SK-N-SH (cell line): ENCODE measurements around the gene SLCO1A2. TPM values are rescaled to one million over a fixed set of nuclear protein-coding genes. Genes with fewer than 3 reads are reported as not detected.

Source experiments
- CTCF ChIA-PET: fragments of 300-600, 350-600 bp; formaldehyde crosslinking; extraction: SDS; loops from one replicate; lab custom pipeline; 2021; lab: Yijun Ruan, JAX
- POLR2A ChIA-PET: fragments of 350-600 bp; sonication (Branson Sonifier 250); formaldehyde crosslinking; extraction: SDS; loops from one replicate; lab custom pipeline; 2020; ENCODE audit warnings: antibody characterized with exemption, inconsistent platforms; lab: Yijun Ruan, JAX
- DNase-seq: peaks from one replicate; pipeline ENCODE4 v3.0.0; 2012
- H2AFZ ChIP-seq: fragments of 200-600 bp; sonication (generic); 2 replicates; pipeline ENCODE4 v1.8.1; 2016; ENCODE audit warnings: antibody characterized with exemption, mild to moderate bottlenecking, low read depth
- H3F3A ChIP-seq: fragments of 200-600 bp; sonication (generic); replicated peaks from 2 replicates; pipeline ENCODE3; 2016; ENCODE audit warnings: antibody characterized with exemption, mild to moderate bottlenecking; ENCODE audit not compliant: insufficient read depth
- H3K27ac ChIP-seq, 2 experiments: fragments of 200-500 bp in 1 of 2; fragments of 200-600 bp in 1 of 2; sonication (Bioruptor generic) in 1 of 2; sonication (generic), shearing (Covaris generic) in 1 of 2; 2 replicates each; pipeline versions ENCODE4 v1.5.1 to v1.6.1; 2014 to 2016; ENCODE audit warnings: low read depth in 2 of 2, inconsistent platforms in 1 of 2, low read length in 1 of 2, mild to moderate bottlenecking in 1 of 2, mixed read lengths in 1 of 2
- H3K27me3 ChIP-seq: fragments of 200-600 bp; sonication (generic), shearing (Covaris generic); 2 replicates; pipeline ENCODE4 v1.6.1; 2016; ENCODE audit warnings: mixed run types; ENCODE audit not compliant: insufficient read depth
- H3K36me3 ChIP-seq, 2 experiments: fragments of 200-500 bp in 1 of 2; fragments of 200-600 bp in 1 of 2; sonication (Bioruptor generic) in 1 of 2; sonication (generic) in 1 of 2; replicated peaks in 1 of 2; 2 replicates each; pipeline versions ENCODE3 to v1.5.1; 2014 to 2016; ENCODE audit warnings: low read length in 1 of 2, mild to moderate bottlenecking in 1 of 2; ENCODE audit not compliant: insufficient read depth in 2 of 2, control insufficient read depth in 1 of 2
- H3K4me1 ChIP-seq, 2 experiments: fragments of 200-500 bp in 1 of 2; fragments of 200-600 bp in 1 of 2; sonication (Bioruptor generic) in 1 of 2; sonication (generic), shearing (Covaris generic) in 1 of 2; 2 replicates each; pipeline versions ENCODE4 v1.5.1 to v1.6.1; 2014 to 2016; ENCODE audit warnings: low read depth in 1 of 2, low read length in 1 of 2, mixed run types in 1 of 2; ENCODE audit not compliant: insufficient read depth in 2 of 2, control insufficient read depth in 1 of 2
- H3K4me2 ChIP-seq: fragments of 200-600 bp; sonication (generic), shearing (Covaris generic); 2 replicates; pipeline ENCODE4 v1.6.1; 2017; ENCODE audit warnings: mixed run types
- H3K4me3 ChIP-seq, 2 experiments: fragments of 200-500 bp in 1 of 2; fragments of 200-600 bp in 1 of 2; sonication (Bioruptor generic) in 1 of 2; sonication (generic), shearing (Covaris generic) in 1 of 2; 2 replicates each; pipeline versions ENCODE4 v1.5.1 to v1.8.1; 2014 to 2016; ENCODE audit warnings: low read depth in 2 of 2, inconsistent platforms in 1 of 2, low read length in 1 of 2, mild to moderate bottlenecking in 1 of 2, mixed read lengths in 1 of 2, moderate library complexity in 1 of 2
- H3K79me2 ChIP-seq: fragments of 200-600 bp; sonication (generic); 2 replicates; pipeline ENCODE4 v1.8.1; 2017; ENCODE audit warnings: mild to moderate bottlenecking; ENCODE audit not compliant: insufficient read depth
- H3K9ac ChIP-seq: fragments of 200-600 bp; sonication (generic); 2 replicates; pipeline ENCODE4 v1.6.1; 2017; ENCODE audit warnings: mixed run types
- H3K9me2 ChIP-seq: fragments of 200-600 bp; sonication (generic); 2 replicates; pipeline ENCODE4 v1.6.1; 2017; ENCODE audit warnings: mixed run types
- H3K9me3 ChIP-seq: fragments of 200-600 bp; sonication (generic); 2 replicates; pipeline ENCODE4 v1.6.1; 2017; ENCODE audit warnings: mixed run types, mild to moderate bottlenecking, moderate library complexity
- H4K20me1 ChIP-seq: fragments of 200-600 bp; sonication (generic); 2 replicates; pipeline ENCODE4 v1.6.1; 2017; ENCODE audit warnings: mild to moderate bottlenecking, mixed run types; ENCODE audit not compliant: insufficient read depth
- EP300 ChIP-seq, 2 experiments: IDR thresholded peaks; 2 replicates each; pipeline versions ENCODE4 v1.4.0 to v1.6.1; 2012; ENCODE audit warnings: borderline replicate concordance in 1 of 2, low read depth in 1 of 2, low read length in 1 of 2
- FOSL2 ChIP-seq: IDR thresholded peaks from 2 replicates; pipeline ENCODE4 v1.4.0; 2012; ENCODE audit warnings: low read depth, mild to moderate bottlenecking, moderate library complexity, borderline replicate concordance
- MEF2A ChIP-seq: IDR thresholded peaks from 2 replicates; pipeline ENCODE4 v1.4.0; 2012; ENCODE audit warnings: low read depth, borderline replicate concordance
- NFIC ChIP-seq: IDR thresholded peaks from 2 replicates; pipeline ENCODE4 v1.4.0; 2012; ENCODE audit warnings: borderline replicate concordance
- RCOR1 ChIP-seq: fragments of 150-350 bp; IDR thresholded peaks from 2 replicates; pipeline ENCODE4 v1.6.1; 2017; ENCODE audit warnings: antibody characterized with exemption, low read length
- RFX5 ChIP-seq: IDR thresholded peaks from 2 replicates; pipeline ENCODE4 v1.6.1; 2012; ENCODE audit warnings: mild to moderate bottlenecking, improper control_type of control experiment, low read length
- RXRA ChIP-seq: IDR thresholded peaks from 2 replicates; pipeline ENCODE4 v1.4.0; 2012; ENCODE audit warnings: low read depth, mild to moderate bottlenecking, borderline replicate concordance
- SIN3A ChIP-seq: IDR thresholded peaks from 2 replicates; pipeline ENCODE4 v1.6.1; 2012; ENCODE audit warnings: low read depth, mild to moderate bottlenecking, low read length, moderate library complexity, borderline replicate concordance
- SMC3 ChIP-seq: IDR thresholded peaks from 2 replicates; pipeline ENCODE4 v1.6.1; 2012; ENCODE audit warnings: low read depth, low read length, improper control_type of control experiment
- TAF1 ChIP-seq: IDR thresholded peaks from 2 replicates; pipeline ENCODE4 v1.6.1; 2012; ENCODE audit warnings: low read depth, mild to moderate bottlenecking, low read length, moderate library complexity, borderline replicate concordance
- TCF12 ChIP-seq: IDR thresholded peaks from 2 replicates; pipeline ENCODE4 v1.4.0; 2012
- TEAD4 ChIP-seq: IDR thresholded peaks from 2 replicates; pipeline ENCODE4 v1.4.0; 2012; ENCODE audit warnings: mild to moderate bottlenecking, borderline replicate concordance; ENCODE audit not compliant: insufficient read depth
- YY1 ChIP-seq: IDR thresholded peaks from 2 replicates; pipeline ENCODE4 v1.4.0; 2012; ENCODE audit warnings: low read depth, mild to moderate bottlenecking
- WGBS: methylation state at CpG from one replicate; pipeline ENCODE4 v1.1.6; 2017; ENCODE audit warnings: low lambda C conversion rate; 5-methylcytosine and 5-hydroxymethylcytosine counted together
- polyA plus RNA-seq, 3 experiments: library from polyadenylated mRNA; depleted of rRNA; stranded (reverse); fragments of >200 nt; gene quantifications; 2 replicates each; pipeline ENCODE4 v1.2.3, GENCODE V29; 2012
- TF ChIP-seq, protein P1 (sequence below): IDR thresholded peaks from 2 replicates; pipeline ENCODE4 v1.4.0; 2012; ENCODE audit warnings: low read depth
- TF ChIP-seq, protein P2 (sequence below): IDR thresholded peaks from 2 replicates; pipeline ENCODE4; 2012
- TF ChIP-seq, protein P3 (sequence below): fragments of 150-350 bp; IDR thresholded peaks from 2 replicates; pipeline ENCODE4 v1.6.1; 2016; ENCODE audit warnings: mild to moderate bottlenecking, low read depth, low read length
- TF ChIP-seq, protein P4 (sequence below): IDR thresholded peaks from 2 replicates; pipeline ENCODE4 v1.4.0; 2012; ENCODE audit warnings: low read depth, borderline replicate concordance
- TF ChIP-seq, protein P5 (sequence below): IDR thresholded peaks from 2 replicates; pipeline ENCODE4 v1.6.1; 2012; ENCODE audit warnings: mild to moderate bottlenecking, low read depth, low read length, moderate library complexity
- TF ChIP-seq, protein P6 (sequence below): fragments of 200-600 bp; sonication (generic); IDR thresholded peaks from 2 replicates; pipeline ENCODE4 v1.6.1; 2017; ENCODE audit warnings: antibody characterized with exemption, mild to moderate bottlenecking, moderate library complexity

Gene SLCO1A2
- polyA plus RNA-seq, 1 of the 3 experiments (the other 2 are of a cell fraction): under 0.01 TPM

DNA sequence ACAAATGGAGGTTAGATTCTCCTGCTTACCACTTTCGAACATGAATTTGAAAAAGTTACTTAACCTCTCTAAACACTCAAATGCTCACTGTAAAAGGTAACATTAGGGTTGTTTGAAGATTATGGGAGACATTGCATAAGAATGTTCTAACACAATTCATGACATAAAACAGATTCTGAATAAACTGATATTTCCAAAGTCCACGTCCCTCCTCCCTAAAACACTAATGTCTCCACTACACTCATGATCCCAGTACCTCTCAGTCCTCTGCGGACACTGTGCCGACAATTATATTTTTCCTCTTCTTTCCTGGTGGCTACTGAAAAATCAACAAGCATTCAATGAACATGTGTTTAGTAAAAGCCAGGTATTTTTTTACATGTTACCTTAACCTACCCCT lies 19.2 kb upstream of the SLCO1A2 start (continued):
- TF ChIP-seq TAF1: no peak
- no peak for TF ChIP-seq SMC3
- TF ChIP-seq, protein P1, sequence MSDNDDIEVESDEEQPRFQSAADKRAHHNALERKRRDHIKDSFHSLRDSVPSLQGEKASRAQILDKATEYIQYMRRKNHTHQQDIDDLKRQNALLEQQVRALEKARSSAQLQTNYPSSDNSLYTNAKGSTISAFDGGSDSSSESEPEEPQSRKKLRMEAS: no peak
- TF ChIP-seq RCOR1: no peak
- TF ChIP-seq RXRA: no peak
- TF ChIP-seq, protein P2, sequence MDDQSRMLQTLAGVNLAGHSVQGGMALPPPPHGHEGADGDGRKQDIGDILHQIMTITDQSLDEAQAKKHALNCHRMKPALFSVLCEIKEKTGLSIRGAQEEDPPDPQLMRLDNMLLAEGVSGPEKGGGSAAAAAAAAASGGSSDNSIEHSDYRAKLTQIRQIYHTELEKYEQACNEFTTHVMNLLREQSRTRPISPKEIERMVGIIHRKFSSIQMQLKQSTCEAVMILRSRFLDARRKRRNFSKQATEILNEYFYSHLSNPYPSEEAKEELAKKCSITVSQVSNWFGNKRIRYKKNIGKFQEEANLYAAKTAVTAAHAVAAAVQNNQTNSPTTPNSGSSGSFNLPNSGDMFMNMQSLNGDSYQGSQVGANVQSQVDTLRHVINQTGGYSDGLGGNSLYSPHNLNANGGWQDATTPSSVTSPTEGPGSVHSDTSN: no peak
- no peak for TF ChIP-seq FOSL2
- no peak for TF ChIP-seq SIN3A

DNA sequence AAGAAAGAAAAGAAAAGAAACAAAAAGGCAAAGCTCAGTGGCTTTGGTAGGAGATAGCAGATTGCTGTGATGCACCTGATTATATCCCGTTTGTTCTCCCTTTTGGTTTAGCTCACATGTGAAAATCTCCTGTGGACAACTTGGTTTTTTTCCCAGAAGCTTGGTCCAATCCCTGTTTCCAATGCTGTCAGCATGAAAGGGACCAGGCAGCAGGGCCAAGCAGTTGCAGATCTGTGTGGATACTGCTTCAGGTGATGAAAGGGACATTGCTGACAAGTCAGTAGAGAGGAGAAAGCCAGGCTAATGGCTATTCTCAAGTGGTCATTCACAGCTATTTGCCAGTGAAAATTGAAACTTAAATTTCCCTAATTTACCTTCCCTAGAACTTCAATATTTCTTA lies 18.8 kb upstream of the SLCO1A2 start:
- WGBS: 30% methylated on average over 1 of the region's 1 CpG
- Histone ChIP-seq H3F3A (no peaks in the 10 kb centered on the region), H3K36me3 (no peaks in the 10 kb centered on the region), H3K9me2 (no peaks in the 10 kb centered on the region), H3K27ac (no peak overlapping the region), H3K27me3 (no peaks in the 10 kb centered on the region), H3K4me3 (no peak overlapping the region), H3K4me1 (no peaks in the 10 kb centered on the region), H3K9me3 (no peaks in the 10 kb centered on the region), H4K20me1 (no peaks in the 10 kb centered on the region), H3K9ac (no peak overlapping the region), H3K4me2 (no peak overlapping the region), H2AFZ (no peak overlapping the region; the same call in 1 of the 2 replicates), H3K79me2 (no peaks in the 10 kb centered on the region)
- no peak for DNase-seq
- TF ChIP-seq YY1: no peak
- TF ChIP-seq RFX5: no peak
- no peak for TF ChIP-seq MEF2A
- no peak for TF ChIP-seq EP300 (IDR thresholded peaks at IDR 0.05; ENCODE audit: borderline replicate concordance in 1 of 2, low read depth in 1 of 2, low read length in 1 of 2)
- TF ChIP-seq, protein P3, sequence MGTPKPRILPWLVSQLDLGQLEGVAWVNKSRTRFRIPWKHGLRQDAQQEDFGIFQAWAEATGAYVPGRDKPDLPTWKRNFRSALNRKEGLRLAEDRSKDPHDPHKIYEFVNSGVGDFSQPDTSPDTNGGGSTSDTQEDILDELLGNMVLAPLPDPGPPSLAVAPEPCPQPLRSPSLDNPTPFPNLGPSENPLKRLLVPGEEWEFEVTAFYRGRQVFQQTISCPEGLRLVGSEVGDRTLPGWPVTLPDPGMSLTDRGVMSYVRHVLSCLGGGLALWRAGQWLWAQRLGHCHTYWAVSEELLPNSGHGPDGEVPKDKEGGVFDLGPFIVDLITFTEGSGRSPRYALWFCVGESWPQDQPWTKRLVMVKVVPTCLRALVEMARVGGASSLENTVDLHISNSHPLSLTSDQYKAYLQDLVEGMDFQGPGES: no peak
- no peak for TF ChIP-seq SMC3
- TF ChIP-seq, protein P4, sequence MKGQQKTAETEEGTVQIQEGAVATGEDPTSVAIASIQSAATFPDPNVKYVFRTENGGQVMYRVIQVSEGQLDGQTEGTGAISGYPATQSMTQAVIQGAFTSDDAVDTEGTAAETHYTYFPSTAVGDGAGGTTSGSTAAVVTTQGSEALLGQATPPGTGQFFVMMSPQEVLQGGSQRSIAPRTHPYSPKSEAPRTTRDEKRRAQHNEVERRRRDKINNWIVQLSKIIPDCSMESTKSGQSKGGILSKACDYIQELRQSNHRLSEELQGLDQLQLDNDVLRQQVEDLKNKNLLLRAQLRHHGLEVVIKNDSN: no peak
- ChIA-PET POLR2A (no interaction called here), CTCF (interaction anchor here (0.7 kb wide), 1 partner anchor 27 kb away, joined by 3 read pairs; no protein-coding TSS in a partner anchor)

DNA sequence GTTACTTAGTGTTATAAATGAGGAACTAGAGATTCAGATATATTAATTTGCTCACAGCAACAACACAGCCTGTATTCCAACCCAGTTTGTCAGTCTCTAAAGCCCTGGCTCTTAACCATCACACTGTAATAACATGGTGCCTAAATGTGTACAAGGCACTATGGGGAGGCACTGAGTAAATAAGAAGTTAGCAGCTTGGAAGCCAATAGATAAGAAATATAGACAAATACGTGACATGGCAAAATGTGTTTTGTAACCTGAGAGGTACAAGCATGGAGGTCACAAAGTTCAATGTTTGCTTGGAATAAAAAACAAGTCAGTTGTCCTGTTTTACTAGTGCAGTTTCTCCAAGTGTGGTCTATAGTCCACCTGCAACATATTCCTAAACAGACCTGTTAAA lies 16.3 kb upstream of the SLCO1A2 start:
- Histone ChIP-seq H3K4me2 (no peak overlapping the region), H3K9me3 (no peaks in the 10 kb centered on the region), H3K4me3 (no peak overlapping the region), H4K20me1 (no peaks in the 10 kb centered on the region), H3K27ac (no peak overlapping the region), H3K9me2 (no peaks in the 10 kb centered on the region), H3F3A (no peaks in the 10 kb centered on the region), H3K36me3 (no peaks in the 10 kb centered on the region), H3K4me1 (no peaks in the 10 kb centered on the region), H3K79me2 (no peaks in the 10 kb centered on the region), H2AFZ (no peak overlapping the region), H3K27me3 (no peaks in the 10 kb centered on the region), H3K9ac (no peak overlapping the region)
- ChIA-PET POLR2A (no interaction called here), CTCF (no interaction called here)
- WGBS: 44% methylated on average over 1 of the region's 1 CpG
- DNase-seq: no peak
- TF ChIP-seq TCF12: no peak
- TF ChIP-seq RFX5: no peak
- no peak for TF ChIP-seq NFIC
- TF ChIP-seq, protein P5, sequence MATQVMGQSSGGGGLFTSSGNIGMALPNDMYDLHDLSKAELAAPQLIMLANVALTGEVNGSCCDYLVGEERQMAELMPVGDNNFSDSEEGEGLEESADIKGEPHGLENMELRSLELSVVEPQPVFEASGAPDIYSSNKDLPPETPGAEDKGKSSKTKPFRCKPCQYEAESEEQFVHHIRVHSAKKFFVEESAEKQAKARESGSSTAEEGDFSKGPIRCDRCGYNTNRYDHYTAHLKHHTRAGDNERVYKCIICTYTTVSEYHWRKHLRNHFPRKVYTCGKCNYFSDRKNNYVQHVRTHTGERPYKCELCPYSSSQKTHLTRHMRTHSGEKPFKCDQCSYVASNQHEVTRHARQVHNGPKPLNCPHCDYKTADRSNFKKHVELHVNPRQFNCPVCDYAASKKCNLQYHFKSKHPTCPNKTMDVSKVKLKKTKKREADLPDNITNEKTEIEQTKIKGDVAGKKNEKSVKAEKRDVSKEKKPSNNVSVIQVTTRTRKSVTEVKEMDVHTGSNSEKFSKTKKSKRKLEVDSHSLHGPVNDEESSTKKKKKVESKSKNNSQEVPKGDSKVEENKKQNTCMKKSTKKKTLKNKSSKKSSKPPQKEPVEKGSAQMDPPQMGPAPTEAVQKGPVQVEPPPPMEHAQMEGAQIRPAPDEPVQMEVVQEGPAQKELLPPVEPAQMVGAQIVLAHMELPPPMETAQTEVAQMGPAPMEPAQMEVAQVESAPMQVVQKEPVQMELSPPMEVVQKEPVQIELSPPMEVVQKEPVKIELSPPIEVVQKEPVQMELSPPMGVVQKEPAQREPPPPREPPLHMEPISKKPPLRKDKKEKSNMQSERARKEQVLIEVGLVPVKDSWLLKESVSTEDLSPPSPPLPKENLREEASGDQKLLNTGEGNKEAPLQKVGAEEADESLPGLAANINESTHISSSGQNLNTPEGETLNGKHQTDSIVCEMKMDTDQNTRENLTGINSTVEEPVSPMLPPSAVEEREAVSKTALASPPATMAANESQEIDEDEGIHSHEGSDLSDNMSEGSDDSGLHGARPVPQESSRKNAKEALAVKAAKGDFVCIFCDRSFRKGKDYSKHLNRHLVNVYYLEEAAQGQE: no peak
- no peak for TF ChIP-seq TEAD4
- TF ChIP-seq, protein P6, sequence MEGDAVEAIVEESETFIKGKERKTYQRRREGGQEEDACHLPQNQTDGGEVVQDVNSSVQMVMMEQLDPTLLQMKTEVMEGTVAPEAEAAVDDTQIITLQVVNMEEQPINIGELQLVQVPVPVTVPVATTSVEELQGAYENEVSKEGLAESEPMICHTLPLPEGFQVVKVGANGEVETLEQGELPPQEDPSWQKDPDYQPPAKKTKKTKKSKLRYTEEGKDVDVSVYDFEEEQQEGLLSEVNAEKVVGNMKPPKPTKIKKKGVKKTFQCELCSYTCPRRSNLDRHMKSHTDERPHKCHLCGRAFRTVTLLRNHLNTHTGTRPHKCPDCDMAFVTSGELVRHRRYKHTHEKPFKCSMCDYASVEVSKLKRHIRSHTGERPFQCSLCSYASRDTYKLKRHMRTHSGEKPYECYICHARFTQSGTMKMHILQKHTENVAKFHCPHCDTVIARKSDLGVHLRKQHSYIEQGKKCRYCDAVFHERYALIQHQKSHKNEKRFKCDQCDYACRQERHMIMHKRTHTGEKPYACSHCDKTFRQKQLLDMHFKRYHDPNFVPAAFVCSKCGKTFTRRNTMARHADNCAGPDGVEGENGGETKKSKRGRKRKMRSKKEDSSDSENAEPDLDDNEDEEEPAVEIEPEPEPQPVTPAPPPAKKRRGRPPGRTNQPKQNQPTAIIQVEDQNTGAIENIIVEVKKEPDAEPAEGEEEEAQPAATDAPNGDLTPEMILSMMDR: no peak
- no peak for TF ChIP-seq FOSL2
